ENCODE results near the gene GSS. TPM values are rescaled to one million over a fixed set of nuclear protein-coding genes. Genes with fewer than 3 reads are reported as not detected.

Gene GSS
- total RNA-seq, 3 donors from 2014 or later, result 33.4 to 61.9 (median 53.7) TPM

DNA sequence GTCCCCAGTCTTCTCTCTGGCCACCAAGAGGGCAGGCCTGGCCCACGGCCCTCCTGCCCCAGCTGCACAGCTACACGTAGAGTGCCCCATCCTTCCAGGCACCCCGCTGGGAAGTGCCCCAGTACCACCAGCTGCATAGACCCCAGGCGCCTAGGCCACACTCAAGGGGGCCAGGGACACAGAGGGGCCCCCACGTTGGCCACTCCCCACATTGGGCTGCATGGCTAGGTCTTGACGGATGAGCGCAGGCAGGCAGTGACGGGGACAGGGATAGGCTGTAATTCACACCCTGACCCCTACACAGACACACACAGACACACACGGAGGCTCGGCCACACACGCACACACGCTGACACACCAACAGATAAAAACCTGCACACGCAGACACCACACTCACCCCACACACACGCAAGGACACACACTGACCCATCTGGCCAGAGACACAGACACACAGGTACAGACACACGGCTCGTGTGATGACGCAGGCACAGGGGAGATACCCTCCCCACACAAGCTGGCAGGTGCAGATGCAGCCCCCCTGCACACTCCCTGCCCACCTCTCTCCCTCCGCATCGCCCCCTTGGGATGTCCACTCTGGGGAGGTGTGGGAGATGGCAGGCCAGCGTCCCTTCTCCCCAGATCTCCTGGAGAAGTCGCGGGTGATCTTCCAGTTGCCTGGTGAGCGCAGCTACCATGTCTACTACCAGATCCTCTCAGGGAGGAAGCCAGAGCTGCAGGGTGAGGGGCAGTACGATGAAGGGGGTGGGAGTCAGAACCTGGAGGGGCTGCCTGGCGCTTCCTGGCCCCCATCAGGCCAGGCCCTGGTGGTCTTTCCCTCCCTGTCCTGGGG, 30.1 kb upstream of the GSS start:
- Histone ChIP-seq H3K27me3 (peaks cover 4 to 10% of the 10 kb centered on the region in 2 donors), H3K36me3 (no peaks in the 10 kb centered on the region), H3K4me3 (no peak overlapping the region), H3K4me1 (no peaks in the 10 kb centered on the region), H3K27ac (no peak overlapping the region), H3K9me3 (no peaks in the 10 kb centered on the region)
- TF ChIP-seq POLR2AphosphoS5 (IDR thresholded peaks at IDR 0.05) (no peak), POLR2A (IDR thresholded peaks at IDR 0.05) (no peak)
- TF ChIP-seq, protein P1, sequence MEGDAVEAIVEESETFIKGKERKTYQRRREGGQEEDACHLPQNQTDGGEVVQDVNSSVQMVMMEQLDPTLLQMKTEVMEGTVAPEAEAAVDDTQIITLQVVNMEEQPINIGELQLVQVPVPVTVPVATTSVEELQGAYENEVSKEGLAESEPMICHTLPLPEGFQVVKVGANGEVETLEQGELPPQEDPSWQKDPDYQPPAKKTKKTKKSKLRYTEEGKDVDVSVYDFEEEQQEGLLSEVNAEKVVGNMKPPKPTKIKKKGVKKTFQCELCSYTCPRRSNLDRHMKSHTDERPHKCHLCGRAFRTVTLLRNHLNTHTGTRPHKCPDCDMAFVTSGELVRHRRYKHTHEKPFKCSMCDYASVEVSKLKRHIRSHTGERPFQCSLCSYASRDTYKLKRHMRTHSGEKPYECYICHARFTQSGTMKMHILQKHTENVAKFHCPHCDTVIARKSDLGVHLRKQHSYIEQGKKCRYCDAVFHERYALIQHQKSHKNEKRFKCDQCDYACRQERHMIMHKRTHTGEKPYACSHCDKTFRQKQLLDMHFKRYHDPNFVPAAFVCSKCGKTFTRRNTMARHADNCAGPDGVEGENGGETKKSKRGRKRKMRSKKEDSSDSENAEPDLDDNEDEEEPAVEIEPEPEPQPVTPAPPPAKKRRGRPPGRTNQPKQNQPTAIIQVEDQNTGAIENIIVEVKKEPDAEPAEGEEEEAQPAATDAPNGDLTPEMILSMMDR (IDR thresholded peaks at IDR 0.05), result no peak
- DNase-seq (ENCODE audit: low spot score in 2 of 2), result no peak
- intact Hi-C loops (cut with DNase I; ENCODE audit: low total_unique reads), result no loop called here

DNA sequence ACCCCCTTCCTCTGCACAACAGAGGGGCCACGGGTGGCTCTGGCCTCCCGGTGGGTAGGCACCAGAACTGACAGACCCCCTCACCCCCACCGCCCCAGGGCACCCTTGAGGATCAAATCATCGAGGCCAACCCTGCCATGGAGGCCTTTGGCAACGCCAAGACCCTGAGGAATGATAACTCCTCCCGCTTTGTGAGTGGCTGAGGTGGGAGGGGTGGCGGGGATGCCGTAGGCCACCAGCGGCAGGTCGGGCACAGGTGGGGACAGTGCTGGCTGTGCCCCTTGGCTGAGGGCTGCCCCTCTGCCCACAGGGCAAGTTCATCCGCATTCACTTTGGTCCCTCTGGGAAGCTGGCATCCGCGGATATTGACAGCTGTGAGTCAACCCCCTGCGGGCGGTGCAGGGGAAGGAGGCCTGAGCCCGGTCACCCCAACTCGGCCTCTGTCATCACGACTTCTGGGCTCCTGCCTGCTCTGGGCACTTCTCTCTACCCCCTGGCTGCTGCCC, 29.2 kb upstream of the GSS start:
- Histone ChIP-seq H3K27ac (no peak overlapping the region), H3K4me1 (no peaks in the 10 kb centered on the region), H3K36me3 (no peaks in the 10 kb centered on the region), H3K4me3 (no peak overlapping the region), H3K27me3 (peaks cover 4 to 10% of the 10 kb centered on the region in 2 donors), H3K9me3 (no peaks in the 10 kb centered on the region)
- DNase-seq (ENCODE audit: low spot score in 2 of 2), result no peak
- TF ChIP-seq POLR2AphosphoS5 (IDR thresholded peaks at IDR 0.05) (no peak), POLR2A (IDR thresholded peaks at IDR 0.05) (no peak)
- TF ChIP-seq, protein P1 (IDR thresholded peaks at IDR 0.05), result no peak
- intact Hi-C loops (cut with DNase I; ENCODE audit: low total_unique reads), result no loop called here

DNA sequence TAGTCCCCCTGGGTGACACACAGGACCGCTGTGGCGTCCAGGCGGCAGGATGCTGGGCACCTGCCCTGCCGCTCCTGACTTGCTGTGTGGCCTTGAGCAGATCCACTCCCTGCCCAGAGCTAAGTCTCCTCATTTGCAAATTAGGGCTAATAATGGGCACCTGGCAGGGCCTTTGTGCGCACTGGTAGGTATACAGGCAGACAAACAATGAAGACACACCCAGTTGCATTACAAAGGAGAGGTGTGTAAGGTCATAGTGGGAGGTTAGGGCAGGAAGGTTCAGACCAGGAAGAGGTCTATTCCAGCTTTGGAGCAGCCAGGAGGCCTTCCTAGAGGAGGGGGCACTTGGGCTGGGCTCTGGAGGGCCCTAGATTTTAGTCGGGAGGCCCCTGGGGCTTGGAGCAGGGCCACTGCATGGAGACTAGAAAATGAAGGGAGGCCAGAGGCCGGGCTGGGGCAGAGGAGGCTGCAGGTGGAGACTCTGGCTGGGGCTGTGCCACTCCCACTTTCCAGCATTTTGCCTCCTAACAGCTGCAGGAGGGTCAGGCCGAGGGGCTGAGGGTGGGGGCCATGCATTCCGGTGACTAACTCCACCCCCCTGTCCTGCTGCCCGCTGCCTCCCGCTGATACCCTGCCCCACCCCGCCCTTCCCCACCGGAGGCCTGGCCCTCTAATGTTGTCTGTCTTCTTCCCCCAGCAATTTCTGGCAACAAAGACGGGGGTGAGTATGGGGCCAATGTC, 28.6 kb upstream of the GSS start:
- no peak overlapping the region for H3K4me3 ChIP-seq
- no peaks in the 10 kb centered on the region for H3K4me1 ChIP-seq
- DNase-seq (ENCODE audit: low spot score in 2 of 2), result no peak
- TF ChIP-seq POLR2A (IDR thresholded peaks at IDR 0.05), result no peak
- TF ChIP-seq, protein P1 (IDR thresholded peaks at IDR 0.05), result no peak
- no peak for TF ChIP-seq POLR2AphosphoS5 (IDR thresholded peaks at IDR 0.05)
- H3K36me3 ChIP-seq, result no peaks in the 10 kb centered on the region
- H3K27me3 ChIP-seq, result peaks cover 4 to 10% of the 10 kb centered on the region in 2 donors
- H3K9me3 ChIP-seq, result no peaks in the 10 kb centered on the region
- H3K27ac ChIP-seq, result no peak overlapping the region
- intact Hi-C loops (cut with DNase I; ENCODE audit: low total_unique reads), result no loop called here

DNA sequence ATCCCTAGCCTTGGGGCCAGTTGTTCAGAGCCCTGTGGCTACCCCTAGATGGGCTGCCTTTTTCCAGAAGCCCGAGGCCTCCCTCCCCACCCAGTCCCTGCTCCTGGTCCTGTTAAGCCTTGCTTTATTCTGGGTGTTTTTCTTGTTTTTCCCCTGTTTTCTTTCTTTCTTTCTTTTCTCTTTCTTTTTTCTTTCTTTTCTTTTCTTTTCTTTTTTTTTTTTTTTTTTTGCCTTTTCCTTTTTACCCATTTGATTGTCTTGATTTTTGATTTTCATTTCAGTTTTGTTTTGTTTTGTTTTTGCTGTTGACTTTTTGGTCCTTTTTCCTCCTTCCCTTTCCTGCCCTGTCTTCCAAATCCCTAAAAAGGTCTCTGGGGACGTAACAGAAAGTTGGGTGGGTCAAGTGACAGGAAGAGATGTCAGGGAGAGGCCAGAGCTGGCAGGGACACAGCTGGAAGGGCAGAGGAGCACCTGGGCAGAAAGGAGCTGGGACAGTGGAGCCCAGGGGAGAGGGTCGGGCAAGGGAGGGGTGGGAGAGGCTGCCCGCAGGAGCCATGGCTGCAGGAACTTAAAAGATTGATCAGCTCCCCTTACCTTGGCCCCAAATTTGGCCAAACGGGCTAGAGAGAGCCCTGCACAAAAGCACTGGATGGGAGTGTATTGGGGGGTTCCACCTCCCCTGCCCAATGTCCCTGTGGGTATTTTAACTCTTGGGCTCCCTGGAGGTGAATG, 27.6 kb upstream of the GSS start:
- Histone ChIP-seq H3K4me3 (no peak overlapping the region), H3K9me3 (no peaks in the 10 kb centered on the region), H3K4me1 (no peaks in the 10 kb centered on the region), H3K36me3 (no peaks in the 10 kb centered on the region), H3K27ac (no peak overlapping the region), H3K27me3 (peaks cover 4 to 10% of the 10 kb centered on the region in 2 donors)
- intact Hi-C loops (cut with DNase I; ENCODE audit: low total_unique reads), result no loop called here
- TF ChIP-seq POLR2A (IDR thresholded peaks at IDR 0.05), result no peak
- TF ChIP-seq, protein P1 (IDR thresholded peaks at IDR 0.05), result no peak
- no peak for TF ChIP-seq POLR2AphosphoS5 (IDR thresholded peaks at IDR 0.05)
- DNase-seq (ENCODE audit: low spot score in 2 of 2), result no peak
